ENCODE results near the gene SNTA1. TPM values are rescaled to one million over a fixed set of nuclear protein-coding genes. Genes with fewer than 3 reads are reported as not detected.

SNTA1 gene
- total and polyA plus RNA-seq, 2 of the 13 experiments (the other 11 are each of a cell fraction or from before 2014, with no cell fraction given) = 16.4 to 18.3 TPM

GRCh38 chr20:33400812-33401183, 42.8 kb downstream of the SNTA1 start (continued):
- no peak for TF ChIP-seq ZNF326 (CRISPR knock-in tag; IDR thresholded peaks at IDR 0.05; ENCODE audit: borderline replicate concordance)
- TF ChIP-seq PHF20 (CRISPR knock-in tag; IDR thresholded peaks at IDR 0.05) = no peak
- TF ChIP-seq U2AF2 (IDR thresholded peaks at IDR 0.05; ENCODE audit: low read depth, low read length) = no peak
- TF ChIP-seq ZNF362 (CRISPR knock-in tag; IDR thresholded peaks at IDR 0.05; ENCODE audit: borderline replicate concordance) = peak; percentile 33
- TF ChIP-seq SETDB1 (CRISPR knock-in tag; IDR thresholded peaks at IDR 0.05; ENCODE audit: borderline replicate concordance) = no peak
- no peak for TF ChIP-seq HNRNPH1 (optimal IDR thresholded peaks at IDR 0.05; ENCODE audit: low read depth, low read length)
- TF ChIP-seq KDM4B (CRISPR knock-in tag; IDR thresholded peaks at IDR 0.05) = no peak
- no peak for TF ChIP-seq PATZ1 (CRISPR knock-in tag; IDR thresholded peaks at IDR 0.05)
- TF ChIP-seq POLR2A (IDR thresholded peaks at IDR 0.05; ENCODE audit: insufficient read depth in 1 of 2, low read depth in 2 of 2, low read length in 2 of 2) = no peak
- TF ChIP-seq ZNF282 (IDR thresholded peaks at IDR 0.05; ENCODE audit: partially characterized antibody) = no peak
- no peak for TF ChIP-seq ZMYM3 (CRISPR knock-in tag; IDR thresholded peaks at IDR 0.05)
- TF ChIP-seq NFYC (CRISPR knock-in tag; IDR thresholded peaks at IDR 0.05) = no peak
- no peak for TF ChIP-seq CCAR2 (optimal IDR thresholded peaks at IDR 0.05; ENCODE audit: low read depth, low read length)
- TF ChIP-seq TBP (CRISPR knock-in tag; IDR thresholded peaks at IDR 0.05) = no peak
- TF ChIP-seq TEAD3 (CRISPR knock-in tag; optimal IDR thresholded peaks at IDR 0.05; ENCODE audit: borderline replicate concordance) = peak; percentile 17
- TF ChIP-seq NAIF1 (CRISPR knock-in tag; IDR thresholded peaks at IDR 0.05; ENCODE audit: borderline replicate concordance) = 0 out of 2 replicates have a peak, but pooled peaks have one; percentile 65
- TF ChIP-seq CEBPG (CRISPR knock-in tag; IDR thresholded peaks at IDR 0.05) = peak; percentile 33; the same call in 1 of the 2 replicates
- TF ChIP-seq CC2D1A (CRISPR knock-in tag; IDR thresholded peaks at IDR 0.05) = 0 out of 2 replicates have a peak, but pooled peaks have one; percentile 17
- TF ChIP-seq ARID4A (CRISPR knock-in tag; IDR thresholded peaks at IDR 0.05; ENCODE audit: borderline replicate concordance) = no peak
- no peak for TF ChIP-seq HHEX (CRISPR knock-in tag; IDR thresholded peaks at IDR 0.05)
- TF ChIP-seq YEATS4 (CRISPR knock-in tag; IDR thresholded peaks at IDR 0.05; ENCODE audit: borderline replicate concordance) = no peak
- TF ChIP-seq MAFK (conservative IDR thresholded peaks at IDR 0.05 in 1 of 2, IDR thresholded peaks at IDR 0.05 in 1 of 2; ENCODE audit: low read length in 2 of 2) = no peak
- TF ChIP-seq CENPT (CRISPR knock-in tag; IDR thresholded peaks at IDR 0.05; ENCODE audit: low read depth) = no peak
- no peak for TF ChIP-seq ZNF441 (CRISPR knock-in tag; IDR thresholded peaks at IDR 0.05; ENCODE audit: borderline replicate concordance)
- TF ChIP-seq ZNF30 (CRISPR knock-in tag; IDR thresholded peaks at IDR 0.05) = no peak
- TF ChIP-seq REPIN1 (CRISPR knock-in tag; IDR thresholded peaks at IDR 0.05; ENCODE audit: borderline replicate concordance, low read depth) = no peak
- TF ChIP-seq ZNF747 (CRISPR knock-in tag; IDR thresholded peaks at IDR 0.05; ENCODE audit: borderline replicate concordance) = no peak
